ENCODE measurements around the gene TMPRSS3. TPM values are rescaled to one million over a fixed set of nuclear protein-coding genes. Genes with fewer than 3 reads are reported as not detected.

The TMPRSS3 gene
- total RNA-seq, 1 donor from 2014 or later: not detected

- TF ChIP-seq CTCF (IDR thresholded peaks at IDR 0.05): no peak
- Mint-ChIP-seq H3K4me1 (peaks cover 39% of the 10 kb centered on the region), H3K27ac (no peak overlapping the region), H3K9me3 (peaks cover 12% of the 10 kb centered on the region), H3K4me3 (no peak overlapping the region), H3K27me3 (peaks cover 5% of the 10 kb centered on the region), H3K36me3 (ENCODE audit: low read depth) (peaks cover 2% of the 10 kb centered on the region)
- intact Hi-C loops (cut with micrococcal nuclease): no loop called here
- DNase-seq (no peak), ATAC-seq (ENCODE audit: low read depth) (no peak)
- ChIA-PET POLR2A (no interaction called here), CTCF (no interaction called here)
Observed at GRCh38 chr21:42385619-42386018, 10.2 kb downstream of the TMPRSS3 start.

- H3K27ac Mint-ChIP-seq: no peak overlapping the region
- no peak for TF ChIP-seq CTCF (IDR thresholded peaks at IDR 0.05)
- H3K27me3 Mint-ChIP-seq: peaks cover 5% of the 10 kb centered on the region
- DNase-seq (no peak), ATAC-seq (ENCODE audit: low read depth) (no peak)
- peaks cover 2% of the 10 kb centered on the region for H3K36me3 Mint-ChIP-seq (ENCODE audit: low read depth)
- intact Hi-C loops (cut with micrococcal nuclease): no loop called here
- ChIA-PET CTCF (no interaction called here), POLR2A (no interaction called here)
- peaks cover 12% of the 10 kb centered on the region for H3K9me3 Mint-ChIP-seq
- H3K4me1 Mint-ChIP-seq: peaks cover 40% of the 10 kb centered on the region
- peak overlapping the region; percentile 25 for H3K4me3 Mint-ChIP-seq
Observed at GRCh38 chr21:42384989-42385388, 10.9 kb downstream of the TMPRSS3 start.

GRCh38 chr21:42384156-42384945, 11.5 kb downstream of the TMPRSS3 start:
- peaks cover 3% of the 10 kb centered on the region for H3K27me3 Mint-ChIP-seq
- POLR2A ChIA-PET: interaction anchor here (0.7 kb wide), 1 partner anchor 27 kb away, joined by 4 read pairs; no protein-coding TSS in a partner anchor
- CTCF ChIA-PET: no interaction called here
- no peak overlapping the region for H3K4me3 Mint-ChIP-seq
- peaks cover 40% of the 10 kb centered on the region for H3K4me1 Mint-ChIP-seq
- ATAC-seq (ENCODE audit: low read depth) (no peak), DNase-seq (no peak)
- H3K27ac Mint-ChIP-seq: no peak overlapping the region
- peaks cover 2% of the 10 kb centered on the region for H3K36me3 Mint-ChIP-seq (ENCODE audit: low read depth)
- H3K9me3 Mint-ChIP-seq: peaks cover 12% of the 10 kb centered on the region
- intact Hi-C loops (cut with micrococcal nuclease): no loop called here
- no peak for TF ChIP-seq CTCF (IDR thresholded peaks at IDR 0.05)

- ChIA-PET POLR2A (no interaction called here), CTCF (no interaction called here)
- DNase-seq (no peak), ATAC-seq (ENCODE audit: low read depth) (no peak)
- no peak overlapping the region for H3K27ac Mint-ChIP-seq
- peaks cover 40% of the 10 kb centered on the region for H3K4me1 Mint-ChIP-seq
- peaks cover 12% of the 10 kb centered on the region for H3K9me3 Mint-ChIP-seq
- no peak for TF ChIP-seq CTCF (IDR thresholded peaks at IDR 0.05)
- no peak overlapping the region for H3K4me3 Mint-ChIP-seq
- intact Hi-C loops (cut with micrococcal nuclease): no loop called here
- peaks cover 2% of the 10 kb centered on the region for H3K36me3 Mint-ChIP-seq (ENCODE audit: low read depth)
- H3K27me3 Mint-ChIP-seq: no peaks in the 10 kb centered on the region
Observed at GRCh38 chr21:42383331-42383730, 12.5 kb downstream of the TMPRSS3 start.

GRCh38 chr21:42382915-42383314, 12.9 kb downstream of the TMPRSS3 start:
- peaks cover 12% of the 10 kb centered on the region for H3K9me3 Mint-ChIP-seq
- POLR2A ChIA-PET: no interaction called here
- intact Hi-C loops (cut with micrococcal nuclease): no loop called here
- no peak overlapping the region for H3K4me3 Mint-ChIP-seq
- no peak for DNase-seq
- no peak for ATAC-seq (ENCODE audit: low read depth)
- no peak for TF ChIP-seq CTCF (IDR thresholded peaks at IDR 0.05)
- H3K27ac Mint-ChIP-seq: no peak overlapping the region
- no peaks in the 10 kb centered on the region for H3K27me3 Mint-ChIP-seq
- CTCF ChIA-PET: no interaction called here
- H3K36me3 Mint-ChIP-seq (ENCODE audit: low read depth): peaks cover 2% of the 10 kb centered on the region
- H3K4me1 Mint-ChIP-seq: peaks cover 40% of the 10 kb centered on the region
